Activated T-helper 2 cell treated with anti-CD3 and anti-CD28 coated beads, Interferon-gamma antibody, Interleukin-2, Interleukin-4, amounts not matched to agents 10 μg/mL and 5 μg/mL and 100 μg/mL, durations not matched to agents 14 hours and 24 hours and 36 hours (primary cell): ENCODE data around the gene PAM. TPM values are rescaled to one million over a fixed set of nuclear protein-coding genes. Genes with fewer than 3 reads are reported as not detected.

ENCODE experiments used
- DNase-seq: peaks from one replicate; pipeline ENCODE4 v3.0.0; 2021; ENCODE audit warnings: low spot score
- H3K27ac Mint-ChIP-seq: one replicate; pipeline ENCODE4 v1.8.0; 2021; ENCODE audit warnings: mixed read lengths
- H3K27me3 Mint-ChIP-seq: one replicate; pipeline ENCODE4 v1.8.0; 2021; ENCODE audit warnings: low read depth, mixed read lengths
- H3K36me3 Mint-ChIP-seq: one replicate; pipeline ENCODE4 v1.8.0; 2021; ENCODE audit warnings: low read depth, mixed read lengths
- H3K4me1 Mint-ChIP-seq: one replicate; pipeline ENCODE4 v1.8.0; 2021; ENCODE audit warnings: low read depth, mixed read lengths
- H3K4me3 Mint-ChIP-seq: one replicate; pipeline ENCODE4 v1.8.0; 2021; ENCODE audit warnings: low read depth, mild to moderate bottlenecking, moderate library complexity, mixed read lengths
- H3K9me3 Mint-ChIP-seq: one replicate; pipeline ENCODE4 v1.8.0; 2021; ENCODE audit warnings: mixed read lengths
- intact Hi-C: fragments of 100-400 bp; cut with micrococcal nuclease; formaldehyde crosslinking; loops from one replicate; pipeline ENCODE4 v1.15.1; 2023
- total RNA-seq: library from RNA; stranded (reverse); gene quantifications from 2 replicates; pipeline ENCODE4 v1.2.3, GENCODE V29; 2022

The PAM gene
- total RNA-seq, 1 donor from 2014 or later = 48.0 TPM

GRCh38 chr5:102792705-102793104 lies 37.6 kb downstream of the PAM start:
- no peak for DNase-seq
- no peaks in the 10 kb centered on the region for H3K36me3 Mint-ChIP-seq
- H3K27me3 Mint-ChIP-seq = no peaks in the 10 kb centered on the region
- H3K9me3 Mint-ChIP-seq = no peaks in the 10 kb centered on the region
- H3K4me3 Mint-ChIP-seq = no peak overlapping the region
- H3K27ac Mint-ChIP-seq = no peak overlapping the region
- intact Hi-C loops = loop anchor here (1.0 kb wide), 1 partner anchor 111 kb away; no protein-coding TSS in a partner anchor
- peaks cover 8% of the 10 kb centered on the region for H3K4me1 Mint-ChIP-seq

- Mint-ChIP-seq H3K36me3 (no peaks in the 10 kb centered on the region), H3K4me1 (peaks cover 10% of the 10 kb centered on the region), H3K27ac (no peak overlapping the region), H3K9me3 (no peaks in the 10 kb centered on the region), H3K27me3 (no peaks in the 10 kb centered on the region), H3K4me3 (no peak overlapping the region)
- intact Hi-C loops = no loop called here
- no peak for DNase-seq
Measured at GRCh38 chr5:102794047-102794446, 38.9 kb downstream of the PAM start.

- intact Hi-C loops = no loop called here
- Mint-ChIP-seq H3K9me3 (no peaks in the 10 kb centered on the region), H3K27ac (no peak overlapping the region), H3K36me3 (no peaks in the 10 kb centered on the region), H3K27me3 (no peaks in the 10 kb centered on the region), H3K4me1 (peaks cover 12% of the 10 kb centered on the region), H3K4me3 (no peak overlapping the region)
- DNase-seq = no peak
Measured at GRCh38 chr5:102794677-102795331, 39.7 kb downstream of the PAM start.

GRCh38 chr5:102795526-102795925 lies 40.4 kb downstream of the PAM start:
- H3K4me1 Mint-ChIP-seq = peaks cover 18% of the 10 kb centered on the region
- H3K9me3 Mint-ChIP-seq = no peaks in the 10 kb centered on the region
- intact Hi-C loops = no loop called here
- H3K36me3 Mint-ChIP-seq = no peaks in the 10 kb centered on the region
- no peak overlapping the region for H3K4me3 Mint-ChIP-seq
- H3K27ac Mint-ChIP-seq = no peak overlapping the region
- DNase-seq = no peak
- H3K27me3 Mint-ChIP-seq = no peaks in the 10 kb centered on the region

- intact Hi-C loops = no loop called here
- no peaks in the 10 kb centered on the region for H3K36me3 Mint-ChIP-seq
- peaks cover 20% of the 10 kb centered on the region for H3K4me1 Mint-ChIP-seq
- no peaks in the 10 kb centered on the region for H3K27me3 Mint-ChIP-seq
- H3K4me3 Mint-ChIP-seq = no peak overlapping the region
- no peak for DNase-seq
- no peak overlapping the region for H3K27ac Mint-ChIP-seq
- H3K9me3 Mint-ChIP-seq = no peaks in the 10 kb centered on the region
Measured at GRCh38 chr5:102796009-102796408, 40.9 kb downstream of the PAM start.

GRCh38 chr5:102796498-102796897 lies 41.4 kb downstream of the PAM start:
- no peaks in the 10 kb centered on the region for H3K9me3 Mint-ChIP-seq
- H3K4me3 Mint-ChIP-seq = no peak overlapping the region
- intact Hi-C loops = no loop called here
- H3K27ac Mint-ChIP-seq = no peak overlapping the region
- no peak for DNase-seq
- no peaks in the 10 kb centered on the region for H3K27me3 Mint-ChIP-seq
- no peaks in the 10 kb centered on the region for H3K36me3 Mint-ChIP-seq
- peaks cover 24% of the 10 kb centered on the region for H3K4me1 Mint-ChIP-seq

- Mint-ChIP-seq H3K36me3 (no peaks in the 10 kb centered on the region), H3K4me3 (no peak overlapping the region), H3K27ac (no peak overlapping the region), H3K4me1 (peaks cover 29% of the 10 kb centered on the region), H3K27me3 (no peaks in the 10 kb centered on the region), H3K9me3 (no peaks in the 10 kb centered on the region)
- no peak for DNase-seq
- intact Hi-C loops = no loop called here
Measured at GRCh38 chr5:102797322-102797884, 42.3 kb downstream of the PAM start.

GRCh38 chr5:102798104-102798785 lies 43.1 kb downstream of the PAM start:
- Mint-ChIP-seq H3K27me3 (no peaks in the 10 kb centered on the region), H3K36me3 (no peaks in the 10 kb centered on the region), H3K27ac (no peak overlapping the region), H3K9me3 (no peaks in the 10 kb centered on the region), H3K4me3 (no peak overlapping the region), H3K4me1 (peaks cover 29% of the 10 kb centered on the region)
- no peak for DNase-seq
- intact Hi-C loops = no loop called here

- peaks cover 29% of the 10 kb centered on the region for H3K4me1 Mint-ChIP-seq
Measured at GRCh38 chr5:102799017-102799416, 43.9 kb downstream of the PAM start.

GRCh38 chr5:102800427-102800826 lies 45.3 kb downstream of the PAM start:
- Mint-ChIP-seq H3K27ac (no peak overlapping the region), H3K4me1 (peaks cover 31% of the 10 kb centered on the region), H3K27me3 (no peaks in the 10 kb centered on the region), H3K4me3 (no peak overlapping the region), H3K36me3 (no peaks in the 10 kb centered on the region), H3K9me3 (no peaks in the 10 kb centered on the region)
- DNase-seq = no peak
- intact Hi-C loops = no loop called here

More at GRCh38 chr5:102799017-102799416, 43.9 kb downstream of the PAM start:
- Mint-ChIP-seq H3K4me3 (no peak overlapping the region), H3K27ac (no peak overlapping the region), H3K9me3 (no peaks in the 10 kb centered on the region), H3K27me3 (no peaks in the 10 kb centered on the region), H3K36me3 (no peaks in the 10 kb centered on the region)
- DNase-seq = no peak
- intact Hi-C loops = no loop called here

- no peak for DNase-seq
Measured at GRCh38 chr5:102801371-102801770, 46.3 kb downstream of the PAM start.

GRCh38 chr5:102802708-102803458 lies 47.8 kb downstream of the PAM start:
- Mint-ChIP-seq H3K9me3 (no peaks in the 10 kb centered on the region), H3K4me3 (no peak overlapping the region), H3K27ac (no peak overlapping the region), H3K4me1 (peaks cover 23% of the 10 kb centered on the region), H3K36me3 (no peaks in the 10 kb centered on the region), H3K27me3 (no peaks in the 10 kb centered on the region)
- intact Hi-C loops = no loop called here
- DNase-seq = no peak

More at GRCh38 chr5:102801371-102801770, 46.3 kb downstream of the PAM start:
- H3K4me3 Mint-ChIP-seq = no peak overlapping the region
- peak overlapping the region; percentile 34 for H3K27ac Mint-ChIP-seq
- H3K27me3 Mint-ChIP-seq = no peaks in the 10 kb centered on the region
- no peaks in the 10 kb centered on the region for H3K9me3 Mint-ChIP-seq
- H3K4me1 Mint-ChIP-seq = peaks cover 28% of the 10 kb centered on the region
- H3K36me3 Mint-ChIP-seq = no peaks in the 10 kb centered on the region
- intact Hi-C loops = no loop called here
